Fibroblast of pulmonary artery (primary cell): ENCODE results near the gene PTPRG.

Source experiments
- DNase-seq: peaks from one replicate; pipeline ENCODE4 v3.0.0-alpha.2; 2010; ENCODE audit warnings: low read depth
- H3K4me3 ChIP-seq: replicated peaks from 2 replicates; pipeline ENCODE4 v1.5.1; 2011; ENCODE audit warnings: low read depth, mild to moderate bottlenecking, control low read depth, low read length, moderate library complexity
- CTCF ChIP-seq: IDR thresholded peaks from 2 replicates; pipeline ENCODE4 v1.5.1; 2011; ENCODE audit warnings: mild to moderate bottlenecking, control low read depth, low read length, inconsistent platforms; ENCODE audit errors: missing control alignments

The PTPRG gene

GRCh38 chr3:62135741-62136140, 574.4 kb downstream of the PTPRG start:
- no peak for TF ChIP-seq CTCF
- H3K4me3 ChIP-seq: no peak overlapping the region
- no peak for DNase-seq

DNA sequence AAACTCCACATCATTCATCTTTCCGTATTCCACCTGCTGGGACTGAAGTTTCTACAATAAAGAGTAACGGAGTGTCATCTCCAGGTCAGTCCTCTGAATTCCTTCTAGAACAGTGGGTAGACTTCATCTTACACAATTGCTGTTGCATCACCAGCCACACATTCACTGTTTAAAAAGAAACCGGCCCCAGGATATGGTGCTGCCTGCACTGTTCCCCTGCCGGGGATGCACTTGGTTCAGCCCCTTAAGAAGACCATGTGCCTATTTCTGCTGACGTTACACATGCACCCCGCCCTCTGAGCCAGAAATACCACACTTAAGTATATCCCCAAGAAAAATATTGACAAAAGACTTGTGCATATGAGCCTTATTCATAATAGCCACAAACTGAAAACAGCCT, 578.6 kb downstream of the PTPRG start:
- H3K4me3 ChIP-seq: no peak overlapping the region
- peak; percentile 64 for DNase-seq
- no peak for TF ChIP-seq CTCF

DNA sequence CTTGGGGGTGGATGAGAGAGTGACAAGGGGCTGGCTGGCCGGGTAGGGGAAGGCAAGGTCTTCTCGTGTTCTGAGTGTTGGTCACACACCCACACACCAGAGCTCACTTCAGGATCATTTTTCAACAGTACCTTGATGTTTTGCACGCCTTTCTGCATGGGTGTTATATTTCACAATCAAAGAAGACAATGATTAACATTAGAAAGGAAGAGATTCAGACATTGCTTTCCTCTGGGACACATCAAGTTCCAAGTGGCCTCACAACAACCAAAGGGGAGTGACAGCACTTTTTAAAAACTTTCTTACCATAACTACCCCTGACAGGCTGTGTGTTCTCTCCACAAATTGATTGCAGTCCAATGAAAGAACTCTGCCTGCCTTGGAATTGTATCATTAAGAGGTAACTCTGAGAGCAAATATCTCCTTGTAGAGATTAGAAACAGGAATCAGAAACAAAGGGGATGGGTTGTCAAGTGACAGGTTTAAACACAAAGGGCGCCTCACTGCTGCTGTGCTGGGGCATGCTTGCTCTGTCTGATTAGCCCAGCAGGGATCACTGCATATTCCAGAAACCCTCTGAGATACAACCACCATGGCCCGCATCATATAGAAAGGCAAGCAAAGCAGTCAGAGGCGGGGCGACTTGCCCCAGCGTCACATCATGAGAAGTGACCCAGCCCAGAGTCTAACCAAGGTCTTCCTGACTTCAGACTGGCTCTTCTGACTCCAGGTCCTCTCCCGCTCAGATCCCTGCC, 581.1 kb downstream of the PTPRG start:
- no peak overlapping the region for H3K4me3 ChIP-seq
- no peak for TF ChIP-seq CTCF
- no peak for DNase-seq

DNA sequence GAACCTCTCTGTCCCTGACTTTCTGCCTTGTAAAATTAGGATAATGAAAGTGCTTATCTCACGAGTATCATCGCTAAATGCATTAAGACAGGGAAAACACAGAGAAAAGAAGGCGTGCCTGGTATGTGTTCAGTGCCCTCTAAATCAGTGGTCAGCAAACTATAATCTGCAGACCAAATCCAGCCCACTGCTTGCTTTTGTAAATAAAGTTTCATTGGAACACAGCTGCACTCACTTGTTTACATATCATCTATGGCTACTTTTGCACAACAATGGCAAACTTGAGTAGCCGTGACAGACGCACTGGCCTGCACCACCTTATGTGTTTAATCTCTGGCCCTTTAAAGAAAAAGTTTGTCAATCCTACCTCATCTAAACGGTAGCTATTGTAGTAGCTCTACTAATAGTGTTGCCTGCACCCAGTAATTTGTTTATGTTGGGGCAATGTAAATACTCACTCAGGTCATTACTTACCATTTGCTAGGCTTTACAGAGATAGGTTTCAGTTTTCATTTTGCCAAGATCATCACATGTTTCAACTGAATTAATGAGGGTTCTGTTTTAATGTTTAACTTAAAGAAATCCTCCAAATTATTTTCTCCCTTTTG, 582.6 kb downstream of the PTPRG start:
- no peak overlapping the region for H3K4me3 ChIP-seq
- no peak for DNase-seq
- TF ChIP-seq CTCF: no peak

GRCh38 chr3:62144482-62144881, 583.1 kb downstream of the PTPRG start:
- TF ChIP-seq CTCF: no peak
- H3K4me3 ChIP-seq: no peak overlapping the region
- no peak for DNase-seq

GRCh38 chr3:62145086-62145757, 583.9 kb downstream of the PTPRG start:
- no peak overlapping the region for H3K4me3 ChIP-seq
- no peak for TF ChIP-seq CTCF
- no peak for DNase-seq
